GM21447 (cell line): ENCODE data around the gene SF1.

Experiments used
- ATAC-seq: cut with Tn5 transposase; IDR thresholded peaks from one replicate; pipeline ENCODE4 v1.9.1; 2021; ENCODE audit not compliant: unreplicated experiment

SF1 gene

GRCh38 chr11:64750361-64751054 is 27.8 kb downstream of the SF1 start:
- ATAC-seq, result no peak

DNA sequence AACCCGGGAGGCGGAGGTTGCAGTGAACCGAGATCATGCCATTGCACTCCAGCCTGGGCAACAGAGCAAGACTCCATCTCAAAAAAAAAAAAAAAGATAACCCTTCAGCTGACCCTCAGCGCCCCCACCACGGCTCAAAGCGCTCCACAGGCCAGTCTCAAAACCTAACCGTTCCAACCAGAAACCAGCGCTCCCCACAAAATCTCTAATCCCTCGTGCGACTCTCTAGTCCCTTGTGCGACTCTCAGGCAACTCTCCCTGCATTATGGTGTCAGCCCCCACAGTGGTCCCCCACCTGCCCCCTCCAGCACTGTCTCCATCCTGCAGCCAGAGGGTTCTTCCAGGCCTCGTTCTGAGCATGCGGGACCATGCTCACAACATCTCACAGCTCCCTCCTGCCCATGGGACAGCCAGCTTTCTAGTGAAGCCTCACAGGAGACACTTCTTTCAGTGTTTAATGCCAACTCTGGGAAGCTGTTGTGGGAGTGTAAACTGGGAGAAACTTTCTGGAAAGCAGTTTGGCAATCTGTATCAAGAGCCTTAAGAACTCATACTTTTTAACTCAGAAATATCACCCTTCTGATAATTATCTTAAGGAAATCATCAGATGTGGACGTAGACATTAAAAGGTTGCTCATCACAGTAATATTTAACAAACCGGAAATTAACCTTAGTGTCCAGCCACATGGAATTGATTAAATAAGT is 30.2 kb downstream of the SF1 start:
- ATAC-seq, result no peak

GRCh38 chr11:64746486-64746885 is 31.9 kb downstream of the SF1 start:
- ATAC-seq, result no peak

DNA sequence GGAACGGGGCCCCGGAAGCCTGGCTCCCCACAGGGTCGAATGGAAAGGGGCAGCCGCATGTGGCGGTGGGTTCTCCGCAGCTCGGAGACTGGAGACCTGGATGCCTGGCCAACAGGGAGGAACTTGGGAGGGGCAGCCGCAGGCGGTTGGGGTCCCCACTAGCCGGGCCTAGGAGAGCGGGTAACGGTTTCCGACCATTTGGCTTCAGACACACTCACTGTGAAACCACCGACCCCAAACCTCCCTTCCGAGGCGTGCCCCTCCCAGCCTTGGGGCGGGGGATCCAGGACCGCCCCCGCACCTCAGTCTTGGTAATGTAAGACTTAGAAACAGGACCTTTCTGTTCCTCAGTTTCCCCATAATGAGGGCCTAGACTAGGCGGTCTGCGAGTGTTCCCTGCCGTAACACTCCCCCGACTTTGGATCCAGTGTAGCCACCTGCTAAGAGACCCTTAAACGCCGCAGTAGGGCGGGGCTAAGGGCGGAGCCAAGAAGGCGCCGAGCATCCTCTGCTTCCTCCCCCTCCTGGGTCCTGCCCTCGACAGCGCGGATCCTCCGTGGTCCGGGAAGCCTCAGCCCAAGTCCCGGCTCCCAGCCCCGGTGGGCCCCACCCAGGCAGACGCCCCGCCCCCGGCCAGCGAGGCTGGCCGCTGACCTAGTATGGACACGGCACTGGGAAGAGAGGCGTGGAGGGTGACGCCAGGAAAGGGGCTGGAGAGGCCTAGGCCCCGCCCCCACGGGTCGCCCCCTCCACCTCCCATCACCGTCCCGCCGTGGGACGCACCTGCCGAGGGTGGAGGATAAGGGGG is 32.6 kb downstream of the SF1 start:
- no peak for ATAC-seq

- ATAC-seq, result no peak
Measured at GRCh38 chr11:64745189-64745520, 33.2 kb downstream of the SF1 start.

DNA sequence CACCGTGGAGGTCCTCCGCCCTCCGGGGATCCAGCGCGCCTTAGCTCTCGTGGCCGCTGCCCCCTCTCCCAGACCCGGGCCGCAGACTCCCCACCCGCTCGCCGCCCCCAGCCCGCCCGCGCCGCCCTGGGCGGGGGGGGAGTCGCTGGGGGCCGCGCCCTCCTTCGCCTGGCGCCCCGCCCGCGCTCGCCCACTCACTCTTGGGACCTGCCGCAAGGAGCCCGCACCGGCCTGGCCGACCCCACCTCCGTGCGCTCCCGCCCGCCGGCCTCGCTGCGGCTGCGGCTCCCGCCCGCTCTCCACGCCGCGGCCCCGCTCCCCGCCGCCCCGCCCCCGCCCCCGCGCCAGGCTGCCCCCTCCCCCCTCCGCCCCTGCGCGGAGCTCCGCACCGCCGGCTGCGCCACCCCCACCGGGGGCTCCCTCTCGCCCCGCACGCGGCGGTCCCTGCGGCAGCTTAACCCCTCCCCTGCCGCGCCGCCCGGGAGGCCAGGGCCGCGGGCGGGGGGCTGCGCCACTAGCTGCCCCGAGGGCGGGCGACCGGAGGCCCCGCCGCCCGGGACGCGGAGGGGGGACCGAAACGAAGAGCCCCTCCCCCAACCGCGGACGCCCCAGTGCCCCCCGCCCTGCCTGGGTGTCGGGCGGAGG is 33.7 kb downstream of the SF1 start:
- ATAC-seq, result no peak

- peak; percentile 32 for ATAC-seq
Measured at GRCh38 chr11:64743591-64744543, 34.5 kb downstream of the SF1 start, which contains the start of gene RASGRP2. TSS of gene RASGRP2 (minus strand) at chr11:64744142. CDS start at chr11:64742866, 1,276 bp downstream.

GRCh38 chr11:64742889-64743590 is 35.3 kb downstream of the SF1 start:
- ATAC-seq, result no peak

DNA sequence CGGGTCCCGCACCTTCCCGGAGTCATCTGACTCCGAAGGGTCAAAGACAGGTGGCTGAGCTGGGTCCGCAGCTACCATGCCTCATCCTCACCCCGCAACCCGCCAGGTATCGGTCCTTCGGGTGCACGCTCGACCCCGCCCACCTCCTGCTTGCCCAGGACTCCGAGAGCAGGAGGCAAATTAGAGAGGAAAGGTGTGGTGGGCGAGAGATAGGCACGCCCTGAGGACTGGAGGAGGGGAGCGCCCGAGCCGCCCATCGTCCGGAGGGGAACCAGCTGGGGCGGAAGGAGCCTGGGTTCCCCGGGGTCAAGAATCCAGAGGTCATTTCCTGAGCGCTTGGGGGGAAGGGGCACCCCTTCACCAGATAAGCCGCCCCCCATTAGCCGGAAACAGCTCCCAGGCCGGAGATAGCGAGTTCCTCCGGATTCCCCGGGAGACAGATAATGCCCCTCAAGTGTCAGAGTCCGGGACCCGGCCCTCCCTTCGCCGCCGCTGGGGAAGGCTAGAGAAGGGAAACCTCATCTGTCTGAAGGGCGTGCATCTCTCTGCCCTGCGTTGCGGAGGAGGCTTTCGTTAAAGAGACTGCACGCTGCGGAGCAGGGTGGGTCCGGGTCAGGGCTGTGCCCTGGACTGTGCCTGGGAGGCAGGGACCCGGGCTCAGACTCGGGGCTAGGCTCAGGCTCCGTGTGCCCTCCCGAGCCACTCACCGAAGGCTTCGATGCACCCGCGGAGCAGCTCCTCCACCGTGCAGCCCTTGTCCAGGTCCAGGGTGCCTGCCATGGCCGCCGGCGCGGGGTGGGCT is 36.1 kb downstream of the SF1 start:
- no peak for ATAC-seq

DNA sequence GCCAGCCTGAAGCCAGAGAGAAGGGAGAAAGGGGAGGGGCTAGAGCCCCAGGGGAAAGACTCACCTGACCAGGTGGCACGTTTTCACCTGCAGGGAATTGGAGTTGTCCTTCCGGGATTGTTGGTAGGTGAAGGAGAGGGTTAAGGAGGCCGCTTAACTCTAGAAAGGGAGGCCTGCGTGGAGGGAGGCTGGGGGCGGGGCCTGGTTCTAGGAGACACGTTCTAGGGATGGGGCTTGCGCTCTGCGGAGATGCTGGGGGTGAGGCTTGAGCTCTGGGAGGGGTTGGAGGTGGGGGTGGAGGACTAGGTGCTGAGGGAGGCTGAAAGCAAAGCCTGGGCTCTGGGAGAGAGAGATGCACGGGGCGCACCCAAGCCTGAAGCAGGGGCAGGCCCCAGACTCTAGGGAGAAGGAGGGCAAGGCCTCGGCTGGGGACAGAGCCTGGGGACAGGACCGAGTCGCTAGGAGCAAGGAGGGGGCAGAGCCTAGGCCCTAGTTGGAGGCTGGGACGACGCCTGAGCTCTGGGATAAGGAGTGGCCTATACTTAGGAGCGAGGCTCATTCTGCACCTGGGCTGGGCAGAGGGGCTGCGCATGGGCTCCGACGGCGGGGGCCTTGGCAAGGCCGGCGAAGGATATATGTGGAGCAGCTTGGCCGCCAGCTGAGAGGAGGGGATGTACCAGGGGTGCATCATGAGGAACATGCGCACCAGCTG is 36.8 kb downstream of the SF1 start:
- no peak for ATAC-seq

GRCh38 chr11:64739871-64740270 is 38.5 kb downstream of the SF1 start:
- ATAC-seq, result no peak

DNA sequence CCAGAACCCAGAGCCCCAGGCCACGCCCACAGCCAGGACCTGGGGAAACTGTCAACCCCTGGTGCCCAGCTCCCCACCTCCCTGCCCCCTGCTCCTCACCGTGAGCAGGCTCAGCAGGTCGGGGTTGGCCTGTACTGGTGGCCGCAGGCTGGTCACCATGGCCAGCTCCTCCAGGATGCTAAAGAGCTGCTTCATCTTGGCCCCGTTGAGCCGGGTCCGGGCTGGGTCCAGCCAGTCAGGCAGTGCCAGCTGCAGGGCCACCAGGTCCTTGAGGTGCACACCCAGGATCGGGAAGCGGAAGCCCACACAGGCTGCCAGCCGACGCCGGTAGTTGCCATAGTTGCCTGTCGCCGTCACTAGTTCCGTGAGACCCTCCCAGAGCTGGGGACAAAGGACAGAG is 41.7 kb downstream of the SF1 start:
- ATAC-seq, result no peak

- no peak for ATAC-seq
Measured at GRCh38 chr11:64735725-64736259, 42.5 kb downstream of the SF1 start.

DNA sequence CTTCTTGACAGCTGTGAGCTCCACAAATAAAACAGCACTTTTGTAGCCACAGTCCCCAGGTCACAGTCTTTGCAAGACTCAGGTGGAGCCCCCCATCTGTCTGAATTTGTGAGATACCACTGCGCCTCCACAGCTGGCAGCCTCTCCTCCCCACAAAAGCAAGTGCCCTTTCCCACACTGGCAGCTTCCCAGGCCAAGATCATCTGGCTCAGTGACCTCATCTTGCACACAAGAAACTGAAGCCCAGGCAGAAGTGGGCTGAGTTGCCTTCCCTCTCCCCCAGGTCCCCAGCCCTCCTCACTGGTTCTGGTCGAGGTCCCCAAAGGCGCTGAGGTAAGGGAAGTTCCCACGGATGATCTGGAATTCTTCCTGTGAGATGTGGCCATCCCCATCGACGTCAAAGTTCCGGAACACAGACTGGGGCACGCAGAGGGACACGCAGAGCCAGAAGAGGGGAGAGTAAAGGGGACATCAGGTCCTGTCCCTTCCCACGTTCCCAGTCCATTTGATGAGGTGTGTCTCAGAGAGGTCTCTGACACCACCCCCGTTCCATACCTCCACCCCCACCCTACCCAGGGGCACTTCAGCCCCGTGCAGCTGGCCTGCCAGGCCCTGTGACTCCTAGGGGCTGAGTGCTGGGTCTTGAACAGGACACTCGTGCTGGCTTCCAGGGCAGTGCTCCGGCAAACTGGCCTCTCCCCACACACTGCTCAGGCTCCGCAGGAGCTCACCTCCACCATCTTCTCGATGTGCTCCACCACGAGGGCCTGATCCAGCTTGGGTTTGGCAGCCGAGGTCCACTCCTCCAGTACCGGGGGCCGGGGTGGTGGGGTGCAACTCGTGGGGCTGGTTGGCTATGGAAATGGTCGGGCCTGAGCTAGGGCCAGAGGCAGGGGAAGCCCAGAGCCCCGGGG is 43.3 kb downstream of the SF1 start:
- no peak for ATAC-seq

DNA sequence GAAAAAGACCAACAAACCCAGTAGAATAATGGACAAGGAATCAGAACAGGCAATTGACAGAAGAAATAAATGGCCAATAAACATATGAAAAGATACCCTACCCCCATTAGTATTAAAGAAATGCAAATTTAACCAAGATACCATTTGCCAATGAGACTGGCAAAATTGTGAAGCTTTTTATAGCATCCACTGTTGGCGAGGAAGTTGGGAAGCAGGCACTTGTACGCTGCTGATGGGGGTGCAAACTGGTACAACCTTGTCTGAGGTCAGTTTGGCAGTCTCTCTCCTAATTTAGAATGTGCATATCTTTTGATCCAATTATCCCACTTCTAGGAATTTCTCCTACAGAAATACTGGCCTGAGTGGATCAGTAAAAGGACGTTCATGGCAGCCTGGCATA is 46.7 kb downstream of the SF1 start:
- ATAC-seq, result no peak

DNA sequence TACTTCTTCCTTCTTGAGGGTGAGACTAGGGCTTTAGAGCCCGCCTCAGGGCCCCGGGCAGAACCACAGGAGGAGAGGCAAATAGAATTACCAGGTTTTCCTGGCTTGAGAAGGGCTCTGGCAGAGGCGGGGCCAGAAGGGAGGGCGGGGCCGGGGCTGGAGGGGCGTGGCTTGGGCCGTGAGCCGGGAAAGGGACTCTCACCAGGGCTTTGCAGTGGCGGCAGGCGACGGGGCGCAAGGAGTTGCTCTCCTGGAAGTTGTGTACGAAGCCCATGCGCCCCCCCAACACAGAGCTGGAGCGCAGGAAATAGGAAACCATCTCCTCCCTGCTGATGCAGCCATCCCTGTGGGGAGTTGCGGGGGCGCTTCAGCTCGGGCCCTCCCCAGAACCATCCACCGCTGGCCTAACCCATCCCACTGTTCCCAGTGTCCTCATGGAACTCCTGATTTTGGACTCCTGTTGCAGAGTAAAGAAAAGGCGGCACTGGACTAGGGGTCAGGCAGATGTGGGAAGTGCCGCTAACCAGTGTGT is 48.4 kb downstream of the SF1 start:
- no peak for ATAC-seq
